Kidney epithelial cell (primary cell): ENCODE measurements around the gene MTFP1. TPM values are rescaled to one million over a fixed set of nuclear protein-coding genes. Genes with fewer than 3 reads are reported as not detected.

Experiments
- DNase-seq: peaks from one replicate; pipeline ENCODE4 v3.0.0-alpha.2; 2010; ENCODE audit warnings: low read depth
- H3K27me3 ChIP-seq: 2 replicates; pipeline ENCODE4 v1.6.0; 2011; ENCODE audit warnings: low read length; ENCODE audit not compliant: control insufficient read depth, insufficient read depth
- H3K36me3 ChIP-seq: 2 replicates; pipeline ENCODE4 v1.5.1; 2011; ENCODE audit warnings: low read length; ENCODE audit not compliant: control insufficient read depth, insufficient read depth
- H3K4me3 ChIP-seq: 2 replicates; pipeline ENCODE4 v1.5.1; 2011; ENCODE audit warnings: low read depth, mild to moderate bottlenecking, control low read depth, low read length
- CTCF ChIP-seq: IDR thresholded peaks from 2 replicates; pipeline ENCODE4 v1.5.1; 2011; ENCODE audit warnings: mild to moderate bottlenecking, moderate library complexity, low read length, control low read depth, inconsistent platforms; ENCODE audit not compliant: insufficient read depth, poor library complexity, severe bottlenecking
- total RNA-seq: library from RNA; depleted of rRNA; stranded (reverse); fragments of >200 nt; gene quantifications from 2 replicates; pipeline ENCODE4 v1.2.3, GENCODE V29; 2015

Gene MTFP1
- total RNA-seq, 1 donor from 2014 or later = 43.4 TPM

DNA sequence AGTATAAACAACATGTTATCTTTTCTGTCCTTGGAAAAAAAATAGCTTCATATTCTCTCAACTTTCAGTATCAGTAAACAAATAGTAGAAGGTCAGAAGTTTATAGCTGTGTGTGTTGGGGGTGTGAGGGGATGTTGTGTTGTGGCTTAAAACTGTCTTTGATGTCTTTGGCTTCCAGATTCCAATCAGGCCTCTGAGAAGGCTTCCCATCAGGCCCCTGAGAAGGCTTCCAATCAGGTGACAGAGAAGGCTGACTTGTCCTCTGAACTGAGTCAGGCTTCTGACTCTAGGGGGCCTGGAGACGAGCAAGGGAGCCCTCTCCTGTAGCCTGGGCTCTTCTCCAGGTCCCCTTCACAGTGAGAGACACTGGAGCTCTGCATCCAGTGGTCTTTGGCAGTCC is 9.3 kb downstream of the MTFP1 start:
- Histone ChIP-seq H3K27me3 (no peaks in the 10 kb centered on the region), H3K4me3 (no peak overlapping the region), H3K36me3 (no peaks in the 10 kb centered on the region)
- DNase-seq = no peak
- TF ChIP-seq CTCF = no peak

- Histone ChIP-seq H3K27me3 (no peaks in the 10 kb centered on the region), H3K4me3 (no peak overlapping the region), H3K36me3 (no peaks in the 10 kb centered on the region)
- no peak for TF ChIP-seq CTCF
- no peak for DNase-seq
These were observed 10.1 kb downstream of the MTFP1 start for GRCh38 chr22:30435674-30436126.

- DNase-seq = no peak
- no peaks in the 10 kb centered on the region for H3K27me3 ChIP-seq
- no peak for TF ChIP-seq CTCF
- H3K4me3 ChIP-seq = no peak overlapping the region
- no peaks in the 10 kb centered on the region for H3K36me3 ChIP-seq
These were observed 10.6 kb downstream of the MTFP1 start for GRCh38 chr22:30436196-30436595.

DNA sequence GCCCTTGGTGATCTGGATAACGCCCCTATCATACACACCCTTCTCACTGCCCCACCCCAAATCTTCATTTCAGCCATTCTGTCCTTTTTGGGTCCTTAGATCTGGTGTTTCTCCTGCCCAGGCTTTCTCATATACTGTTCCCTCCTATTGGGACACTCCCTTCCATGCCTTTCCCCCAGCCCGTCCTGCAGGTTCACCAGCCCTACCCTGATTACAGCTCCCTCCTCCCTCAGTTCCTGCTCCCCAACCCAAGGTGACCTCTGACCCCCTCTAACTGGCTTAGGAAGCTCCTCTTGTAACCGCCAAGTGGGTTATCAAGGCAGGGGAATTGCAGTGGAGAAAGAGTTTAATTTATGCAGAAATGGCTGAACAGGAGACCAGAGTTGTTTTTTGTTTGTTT is 13.0 kb downstream of the MTFP1 start:
- no peak overlapping the region for H3K4me3 ChIP-seq
- no peaks in the 10 kb centered on the region for H3K36me3 ChIP-seq
- TF ChIP-seq CTCF = no peak
- no peaks in the 10 kb centered on the region for H3K27me3 ChIP-seq
- DNase-seq = no peak

DNA sequence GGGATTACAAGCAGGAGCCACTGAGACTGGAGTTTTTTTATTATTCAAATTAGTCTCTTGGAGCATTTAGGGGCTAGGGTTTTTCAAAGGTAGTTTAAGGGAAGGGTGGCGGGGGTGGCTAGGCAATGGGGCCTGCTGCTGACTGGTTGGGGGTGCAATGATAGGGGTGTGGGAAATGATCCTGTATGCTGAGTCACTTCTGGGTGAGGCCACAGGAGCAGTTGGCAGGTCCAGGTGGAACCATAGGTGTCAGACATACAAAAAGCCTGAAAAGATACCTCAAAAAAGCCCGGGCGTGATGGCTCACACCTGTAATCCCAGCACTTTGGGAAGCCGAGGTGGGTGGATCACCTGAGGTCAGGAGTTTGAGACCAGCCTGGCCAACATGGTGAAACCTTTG is 13.7 kb downstream of the MTFP1 start:
- Histone ChIP-seq H3K4me3 (no peak overlapping the region), H3K36me3 (no peaks in the 10 kb centered on the region), H3K27me3 (no peaks in the 10 kb centered on the region)
- no peak for DNase-seq
- TF ChIP-seq CTCF = no peak

DNA sequence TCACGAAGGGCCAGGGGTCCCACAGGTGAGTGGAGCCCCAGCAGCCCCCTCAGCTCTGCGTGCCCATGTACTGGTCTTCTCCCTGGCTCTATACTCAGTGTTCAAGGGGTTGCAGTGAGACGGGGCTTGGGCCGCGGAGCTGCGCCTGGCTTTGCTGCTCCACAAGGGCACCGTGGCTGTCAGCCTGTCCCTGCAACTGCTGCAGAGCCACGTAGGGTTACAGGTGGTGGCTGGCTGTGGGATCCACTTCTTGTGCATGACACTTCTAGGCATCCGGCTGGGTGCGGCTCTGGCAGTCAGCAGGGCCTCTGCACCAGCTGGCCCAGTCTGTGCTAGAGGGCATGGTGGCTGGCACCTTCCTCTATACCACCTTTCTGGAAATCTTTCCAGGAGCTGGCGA is 14.3 kb downstream of the MTFP1 start:
- no peak overlapping the region for H3K4me3 ChIP-seq
- H3K36me3 ChIP-seq = no peaks in the 10 kb centered on the region
- DNase-seq = no peak
- no peaks in the 10 kb centered on the region for H3K27me3 ChIP-seq
- no peak for TF ChIP-seq CTCF
